ENCODE results near the gene MGAT3. TPM values are rescaled to one million over a fixed set of nuclear protein-coding genes. Genes with fewer than 3 reads are reported as not detected.

Gene MGAT3
- total RNA-seq, 1 experiment from 2014 or later = 5.0 TPM

DNA sequence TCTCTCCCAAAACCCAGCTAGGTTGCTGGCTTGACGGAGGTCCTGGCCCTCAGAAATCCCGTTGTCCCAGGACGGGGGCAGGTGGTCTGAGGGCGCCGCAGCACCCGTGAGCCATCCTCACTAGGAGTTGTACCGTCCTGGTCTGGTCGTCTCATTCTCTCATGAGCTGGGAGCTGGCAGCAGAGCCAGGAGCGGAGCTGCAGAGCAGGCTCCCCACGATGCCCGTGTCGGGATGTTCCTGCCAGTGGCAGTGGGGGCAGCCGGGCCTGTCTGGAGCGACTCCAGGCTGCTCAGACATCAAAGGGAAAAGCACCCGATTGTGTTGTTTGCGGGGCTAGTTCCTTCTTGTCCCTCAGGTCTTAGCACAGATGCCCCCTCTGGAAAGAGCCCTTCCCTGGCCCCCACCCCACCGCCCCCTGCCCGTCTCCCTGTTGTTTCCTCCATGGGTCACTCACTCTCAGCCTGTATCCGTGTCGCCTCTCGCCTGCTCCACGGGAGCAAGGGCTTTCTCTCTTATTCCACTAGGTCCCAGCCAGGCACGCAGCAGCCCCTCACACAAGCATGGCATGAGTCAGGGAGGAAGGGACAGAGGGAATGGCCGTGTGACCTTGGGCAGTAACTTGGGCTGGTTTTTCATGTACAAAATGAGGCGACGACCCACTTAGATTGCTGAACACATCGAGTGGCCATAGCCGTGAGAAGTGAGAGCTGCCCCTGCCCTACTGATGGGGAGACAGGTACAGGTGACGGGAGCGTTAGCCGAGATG lies 23.2 kb upstream of the MGAT3 start:
- no peak overlapping the region for H3K23ac ChIP-seq (ENCODE audit: insufficient read length, low read depth, low read length)
- H3K4me3 Mint-ChIP-seq = no peak overlapping the region
- H3K27ac ChIP-seq (ENCODE audit: insufficient read length, low read depth, low read length) = no peak overlapping the region
- no peak overlapping the region; a peak in 1 of 7 replicates for H3K27ac Mint-ChIP-seq
- TF ChIP-seq, protein P1, sequence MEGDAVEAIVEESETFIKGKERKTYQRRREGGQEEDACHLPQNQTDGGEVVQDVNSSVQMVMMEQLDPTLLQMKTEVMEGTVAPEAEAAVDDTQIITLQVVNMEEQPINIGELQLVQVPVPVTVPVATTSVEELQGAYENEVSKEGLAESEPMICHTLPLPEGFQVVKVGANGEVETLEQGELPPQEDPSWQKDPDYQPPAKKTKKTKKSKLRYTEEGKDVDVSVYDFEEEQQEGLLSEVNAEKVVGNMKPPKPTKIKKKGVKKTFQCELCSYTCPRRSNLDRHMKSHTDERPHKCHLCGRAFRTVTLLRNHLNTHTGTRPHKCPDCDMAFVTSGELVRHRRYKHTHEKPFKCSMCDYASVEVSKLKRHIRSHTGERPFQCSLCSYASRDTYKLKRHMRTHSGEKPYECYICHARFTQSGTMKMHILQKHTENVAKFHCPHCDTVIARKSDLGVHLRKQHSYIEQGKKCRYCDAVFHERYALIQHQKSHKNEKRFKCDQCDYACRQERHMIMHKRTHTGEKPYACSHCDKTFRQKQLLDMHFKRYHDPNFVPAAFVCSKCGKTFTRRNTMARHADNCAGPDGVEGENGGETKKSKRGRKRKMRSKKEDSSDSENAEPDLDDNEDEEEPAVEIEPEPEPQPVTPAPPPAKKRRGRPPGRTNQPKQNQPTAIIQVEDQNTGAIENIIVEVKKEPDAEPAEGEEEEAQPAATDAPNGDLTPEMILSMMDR (conservative IDR thresholded peaks at IDR 0.05) = no peak
- peaks cover 15 to 46% of the 10 kb centered on the region in 2 experiments for H3K4me1 Mint-ChIP-seq
- no peak overlapping the region for H3K18ac ChIP-seq (ENCODE audit: insufficient read length, low read depth, low read length)
- no peak overlapping the region for H3T11ph ChIP-seq (ENCODE audit: low read length)
- no peak overlapping the region for H3K56ac ChIP-seq (ENCODE audit: insufficient read length, low read depth, low read length)
- H2BK20ac ChIP-seq (ENCODE audit: low read depth, low read length, poor library complexity, severe bottlenecking) = no peak overlapping the region
- no peak overlapping the region for H2AK5ac ChIP-seq (ENCODE audit: insufficient read length, low read length)
- no peaks in the 10 kb centered on the region for H3K9me3 ChIP-seq (ENCODE audit: control insufficient read depth, low read depth, low read length)
- no peaks in the 10 kb centered on the region for H4K20me1 ChIP-seq (ENCODE audit: control insufficient read depth, insufficient read depth, insufficient read length)
- no peak overlapping the region for H3K4ac ChIP-seq (ENCODE audit: low read depth, low read length)
- no peak overlapping the region for H2AFZ ChIP-seq (ENCODE audit: low read length)
- peaks cover 5% of the 10 kb centered on the region for H3K23me2 ChIP-seq (ENCODE audit: insufficient read length, low read depth, low read length, poor library complexity, severe bottlenecking)
- no peak overlapping the region for H2BK15ac ChIP-seq (ENCODE audit: low read depth, low read length)
- no peak overlapping the region for H3K9ac ChIP-seq (ENCODE audit: extremely low read depth, insufficient read length, low read length)
- H3K27me3 ChIP-seq (ENCODE audit: insufficient read depth, low read length) = no peaks in the 10 kb centered on the region
- H3K4me2 ChIP-seq (ENCODE audit: insufficient read depth, insufficient read length, low read length) = no peak overlapping the region
- H4K91ac ChIP-seq (ENCODE audit: insufficient read length, low read depth, low read length) = no peak overlapping the region
- H3K36me3 Mint-ChIP-seq (ENCODE audit: insufficient read depth in 1 of 3, low read depth in 3 of 3) = peaks cover 2 to 20% (median 19%) of the 10 kb centered on the region in 3 experiments; a peak in 6 of 7 replicates
- WGBS (ENCODE audit: extremely low coverage, insufficient read length, low lambda C conversion rate) = no CpG with 5 or more reads among the region's 31 CpGs
- no peaks in the 10 kb centered on the region for H3K9me3 Mint-ChIP-seq
- no peak overlapping the region; the same call in 1 of the 2 replicates for H3K14ac ChIP-seq (ENCODE audit: insufficient read depth, low read length)
- H4K8ac ChIP-seq (replicated peaks; ENCODE audit: insufficient read length, low read depth, low read length) = no peak overlapping the region
- no peak overlapping the region for H2BK120ac ChIP-seq (ENCODE audit: low read depth, low read length, poor library complexity, severe bottlenecking)
- peaks cover 4% of the 10 kb centered on the region; the same call in 1 of the 2 replicates for H3K4me1 ChIP-seq (ENCODE audit: insufficient read depth, low read length)
- no peak overlapping the region for H2BK12ac ChIP-seq (ENCODE audit: insufficient read length, low read depth, low read length)
- no peaks in the 10 kb centered on the region for H3K79me1 ChIP-seq (ENCODE audit: insufficient read depth, low read depth, low read length, poor library complexity, severe bottlenecking)
- no peak overlapping the region for H2BK5ac ChIP-seq (ENCODE audit: insufficient read length, low read length)
- no peak overlapping the region for H4K5ac ChIP-seq (ENCODE audit: insufficient read length, low read depth, low read length)
- no peaks in the 10 kb centered on the region for H3K79me2 ChIP-seq (ENCODE audit: insufficient read depth, low read length)
- peaks cover 5% of the 10 kb centered on the region for H3K27me3 Mint-ChIP-seq (ENCODE audit: low read depth)
- no peak for DNase-seq

Measured in H9 (cell line).